Heart right ventricle (tissue), 16 donors: ENCODE results near the gene IER5L. TPM values are rescaled to one million over a fixed set of nuclear protein-coding genes. Genes with fewer than 3 reads are reported as not detected.

Source experiments
- ATAC-seq, 8 donors: fragments of 200-7000 bp; cut with Tn5 transposase; one replicate each; pipeline ENCODE4 v1.9.1; 2020; ENCODE audit warnings: mild to moderate bottlenecking in 8 of 8, moderate library complexity in 8 of 8, moderate number of reproducible peaks in 1 of 8
- DNase-seq, 2 donors: peaks; one replicate each; pipeline ENCODE4 v3.0.0-alpha.2; 2020
- H3K27ac ChIP-seq, 10 donors: fragments of 200-600 bp; sonication (generic) in 2 of 10; one replicate each; pipeline versions ENCODE4 v1.5.0 to v1.8.0; 2020 to 2022; ENCODE audit warnings: mild to moderate bottlenecking in 3 of 10
- H3K27me3 ChIP-seq, 7 donors: fragments of 200-600 bp; one replicate each; pipeline ENCODE4 v1.8.0; 2021 to 2022; ENCODE audit warnings: mild to moderate bottlenecking in 2 of 7
- H3K36me3 ChIP-seq, 9 donors: fragments of 200-600 bp; sonication (generic) in 1 of 9; one replicate each; pipeline versions ENCODE4 v1.5.0 to v1.8.0; 2020 to 2022; ENCODE audit warnings: mild to moderate bottlenecking in 2 of 9
- H3K4me1 ChIP-seq, 9 donors: fragments of 200-600 bp; sonication (generic) in 1 of 9; one replicate each; pipeline versions ENCODE4 v1.5.0 to v1.8.0; 2020 to 2022; ENCODE audit warnings: mild to moderate bottlenecking in 4 of 9
- H3K4me3 ChIP-seq, 10 donors: fragments of 200-600 bp; sonication (generic) in 2 of 10; one replicate each; pipeline versions ENCODE4 v1.5.0 to v1.8.0; 2020 to 2022; ENCODE audit warnings: mild to moderate bottlenecking in 7 of 10, moderate library complexity in 2 of 10
- H3K9me3 ChIP-seq, 11 donors: fragments of 200-600 bp in 10 of 11; sonication (generic) in 2 of 11; one replicate each; pipeline versions ENCODE4 v1.5.0 to v1.8.0; 2013 to 2022; ENCODE audit warnings: mild to moderate bottlenecking in 2 of 11, control low read depth in 1 of 11, moderate library complexity in 1 of 11
- WGBS, 2 donors: extraction: QIAGEN DNeasy Blood & Tissue Kit; methylation state at CpG; one replicate each; pipeline ENCODE4 v1.1.7; 2013; ENCODE audit warnings: inconsistent platforms in 1 of 2; 5-methylcytosine and 5-hydroxymethylcytosine counted together
- intact Hi-C, 10 donors: fragments of 100-400 bp; cut with DNase I; formaldehyde crosslinking; loops; one replicate each; pipeline versions ENCODE4 v1.11.1 to v1.14.2; 2022
- polyA plus RNA-seq, 2 donors: library from polyadenylated mRNA; stranded (reverse); fragments of 200-250 nt; gene quantifications; one replicate each; pipeline ENCODE4 v1.2.3, GENCODE V29; 2013
- total RNA-seq, 10 donors: library from RNA; stranded (reverse); fragmentation: NEBNext Ultra II Directional in 3 of 10; extraction: Animal tissue kit (Norgen Biotek cat#: 25700) in 3 of 10; gene quantifications; one replicate each; pipeline versions ENCODE4 v1.2.1 to v1.2.4, GENCODE V29; 2021 to 2023
- TF ChIP-seq, protein P1 (sequence below), 9 donors: fragments of 200-600 bp; sonication (generic) in 2 of 9; IDR thresholded peaks; one replicate each; pipeline versions ENCODE4 v1.5.0 to v1.8.0; 2021 to 2022; ENCODE audit warnings: antibody characterized with exemption in 9 of 9, mild to moderate bottlenecking in 5 of 9, moderate library complexity in 1 of 9
- donor health status: Arrhythmogenic right ventricular cardiomyopathy.
- donor health status: ischemic (EF 13 %, LVEDD 7.1; RV severe dilation, severe dysfunction).
- donor health status: healthy with polysubstance abuse.
- donor health status: DM: no; HTN: yes; CAD: no.
- donor health status: DM: no; HTN: no; CAD: no.
- donor health status: ischemic (EF 25% LVEDD 6.9; RV normal size, moderate dysfunction).
- donor health status: ischemic (EF 25% LVEDD 5.7; RV mildly dilated, moderate dysfunction).
- donor health status: healthy.
- donor health status: DM: yes; HTN: yes; CAD: no.
- donor health status: Ischemic cardiomyopathy.
- donor health status: ischemic (EF 35%, LVEDD 5.7; RV mildly dilated, moderate dysfunction).
- donor health status: nonischemic (EF 11% LVEDD 7.7; RV severe dilation, severe dysfunction).
- donor health status: DM: yes; HTN: yes; CAD: no.
- donor health status: PGD.
- donor health status: ischemic (EF 29% LVEDD 5.4; RV normal size, mild dysfunction).
- donor health status: nonischemic (EF 23%, LVEDD 6.1; RV moderate dilation, normal function).

The IER5L gene
- total and polyA plus RNA-seq, 12 donors, result 1.2 to 26.3 (median 5.6) TPM

- H3K27ac ChIP-seq, result peak overlapping the region; percentile 4 to 91 (median 75)
- intact Hi-C loops, result no loop called here
Measured at GRCh38 chr9:129224618-129225489, 46.8 kb upstream of the IER5L start.

GRCh38 chr9:129223551-129224208, 45.6 kb upstream of the IER5L start:
- no peak for ATAC-seq
- H3K27ac ChIP-seq, result peak overlapping the region in 3 of 10 donors; percentile 83 to 91 (median 88)
- WGBS, 2 donors, result 64 to 75% methylated on average over 15 of the region's 15 CpGs
- TF ChIP-seq, protein P1, sequence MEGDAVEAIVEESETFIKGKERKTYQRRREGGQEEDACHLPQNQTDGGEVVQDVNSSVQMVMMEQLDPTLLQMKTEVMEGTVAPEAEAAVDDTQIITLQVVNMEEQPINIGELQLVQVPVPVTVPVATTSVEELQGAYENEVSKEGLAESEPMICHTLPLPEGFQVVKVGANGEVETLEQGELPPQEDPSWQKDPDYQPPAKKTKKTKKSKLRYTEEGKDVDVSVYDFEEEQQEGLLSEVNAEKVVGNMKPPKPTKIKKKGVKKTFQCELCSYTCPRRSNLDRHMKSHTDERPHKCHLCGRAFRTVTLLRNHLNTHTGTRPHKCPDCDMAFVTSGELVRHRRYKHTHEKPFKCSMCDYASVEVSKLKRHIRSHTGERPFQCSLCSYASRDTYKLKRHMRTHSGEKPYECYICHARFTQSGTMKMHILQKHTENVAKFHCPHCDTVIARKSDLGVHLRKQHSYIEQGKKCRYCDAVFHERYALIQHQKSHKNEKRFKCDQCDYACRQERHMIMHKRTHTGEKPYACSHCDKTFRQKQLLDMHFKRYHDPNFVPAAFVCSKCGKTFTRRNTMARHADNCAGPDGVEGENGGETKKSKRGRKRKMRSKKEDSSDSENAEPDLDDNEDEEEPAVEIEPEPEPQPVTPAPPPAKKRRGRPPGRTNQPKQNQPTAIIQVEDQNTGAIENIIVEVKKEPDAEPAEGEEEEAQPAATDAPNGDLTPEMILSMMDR (IDR thresholded peaks at IDR 0.05), result no peak
- H3K27me3 ChIP-seq, result no peaks in the 10 kb centered on the region
- H3K9me3 ChIP-seq, result no peaks in the 10 kb centered on the region
- no peak for DNase-seq
- H3K4me1 ChIP-seq, result peaks cover 0 to 28% (median 14%) of the 10 kb centered on the region in 9 donors
- intact Hi-C loops, result no loop called here
- H3K4me3 ChIP-seq, result no peak overlapping the region
- H3K36me3 ChIP-seq, result no peaks in the 10 kb centered on the region

More at GRCh38 chr9:129224618-129225489, 46.8 kb upstream of the IER5L start:
- Histone ChIP-seq H3K9me3 (no peaks in the 10 kb centered on the region), H3K27me3 (no peaks in the 10 kb centered on the region), H3K36me3 (no peaks in the 10 kb centered on the region), H3K4me3 (no peak overlapping the region), H3K4me1 (peaks cover 0 to 28% (median 14%) of the 10 kb centered on the region in 9 donors)
- ATAC-seq, result no peak
- TF ChIP-seq, protein P1 (IDR thresholded peaks at IDR 0.05), result no peak
- no peak for DNase-seq
- whole genome bisulfite sequencing, 2 donors, result 91% methylated on average over 17 of the region's 17 CpGs

- no peaks in the 10 kb centered on the region for H3K9me3 ChIP-seq
- DNase-seq, result no peak
- no peak overlapping the region for H3K27ac ChIP-seq
- H3K36me3 ChIP-seq, result no peaks in the 10 kb centered on the region
- WGBS, 2 donors, result 93 to 94% methylated on average over 13 of the region's 13 CpGs
- no peak for ATAC-seq
- TF ChIP-seq, protein P1 (IDR thresholded peaks at IDR 0.05), result no peak
- intact Hi-C loops, result no loop called here
- H3K27me3 ChIP-seq, result no peaks in the 10 kb centered on the region
- no peak overlapping the region for H3K4me3 ChIP-seq
- peaks cover under 1 to 31% (median 14%) of the 10 kb centered on the region in 9 donors for H3K4me1 ChIP-seq
Measured at GRCh38 chr9:129222819-129223218, 44.8 kb upstream of the IER5L start.

DNA sequence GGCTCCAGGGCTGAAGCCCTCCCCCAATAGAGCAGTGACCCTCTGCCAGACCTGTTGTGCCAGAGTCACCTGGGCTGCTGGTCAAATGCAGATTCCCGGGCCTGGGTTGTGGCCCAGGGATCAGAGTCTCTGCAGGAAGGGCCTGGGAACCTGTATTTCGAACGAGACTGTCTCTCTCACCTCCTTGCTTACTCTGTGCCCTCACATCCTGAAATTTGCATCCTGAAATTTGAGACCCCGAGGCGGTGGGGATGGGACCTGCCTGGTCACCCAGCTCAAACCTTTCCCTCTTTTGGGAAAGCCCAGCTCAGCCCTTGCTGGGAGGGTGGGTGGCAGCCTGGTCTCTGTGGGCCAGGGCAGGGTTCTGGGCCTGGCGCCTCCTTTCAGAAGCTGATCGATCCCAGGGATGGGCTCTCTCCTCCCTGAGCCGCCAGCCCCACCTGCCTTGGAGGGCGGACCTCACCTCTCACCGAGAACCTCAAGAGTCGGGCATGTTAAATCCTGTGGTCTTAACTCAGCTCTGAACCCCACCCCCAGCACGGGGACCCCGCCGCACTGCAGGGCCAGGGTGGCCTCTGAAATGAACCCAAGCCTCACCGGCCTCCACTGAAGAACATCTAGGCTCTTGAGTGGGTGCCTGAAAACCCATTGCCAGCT, 44.0 kb upstream of the IER5L start:
- no peak for ATAC-seq
- H3K9me3 ChIP-seq, result no peaks in the 10 kb centered on the region
- TF ChIP-seq, protein P1 (IDR thresholded peaks at IDR 0.05), result no peak
- no peak for DNase-seq
- WGBS, 2 donors, result 90 to 91% methylated on average over 14 to 15 of the region's 15 CpGs
- H3K4me3 ChIP-seq, result no peak overlapping the region
- H3K27ac ChIP-seq, result no peak overlapping the region
- H3K36me3 ChIP-seq, result no peaks in the 10 kb centered on the region
- intact Hi-C loops, result no loop called here
- no peaks in the 10 kb centered on the region for H3K27me3 ChIP-seq
- peaks cover 6 to 38% (median 17%) of the 10 kb centered on the region in 9 donors for H3K4me1 ChIP-seq
